Transverse colon (tissue), 4 donors: ENCODE results near the gene CSNK2A1. TPM values are rescaled to one million over a fixed set of nuclear protein-coding genes. Genes with fewer than 3 reads are reported as not detected.

Source experiments
- DNase-seq: peaks from one replicate; pipeline ENCODE4 v3.0.0-alpha.2; 2019
- H3K27ac ChIP-seq, 4 donors: fragments of 200-600 bp; sonication (generic); 2 replicates each; pipeline ENCODE4 v1.5.1; 2016 to 2018; ENCODE audit warnings: inconsistent platforms in 4 of 4
- H3K27me3 ChIP-seq: fragments of 200-600 bp; sonication (generic); 2 replicates; pipeline ENCODE4 v1.5.1; 2017; ENCODE audit warnings: inconsistent platforms
- H3K36me3 ChIP-seq, 4 donors: fragments of 200-600 bp; sonication (generic); 2 replicates each; pipeline ENCODE4 v1.5.1; 2017 to 2019; ENCODE audit warnings: inconsistent platforms in 4 of 4
- H3K4me1 ChIP-seq, 4 donors: fragments of 200-600 bp; sonication (generic); 2 replicates each; pipeline ENCODE4 v1.5.1; 2017 to 2020; ENCODE audit warnings: inconsistent platforms in 4 of 4
- H3K4me3 ChIP-seq, 4 donors: fragments of 200-600 bp; sonication (generic); 1 replicate in 1 of 4; 2 replicates in 3 of 4; pipeline versions ENCODE4 v1.5.1 to v1.6.1; 2017 to 2019; ENCODE audit warnings: inconsistent platforms in 4 of 4
- H3K9me3 ChIP-seq, 2 donors: fragments of 200-600 bp; sonication (generic); 2 replicates each; pipeline ENCODE4 v1.5.1; 2017 to 2019; ENCODE audit warnings: inconsistent platforms in 2 of 2
- CTCF ChIP-seq, 5 experiments: fragments of 200-600 bp in 3 of 5; fragments of 450-650 bp in 2 of 5; sonication (generic) in 3 of 5; IDR thresholded peaks; 1 replicate in 2 of 5; 2 replicates in 3 of 5; pipeline ENCODE4 v1.5.1; 2016 to 2017; ENCODE audit warnings: antibody characterized with exemption in 5 of 5, inconsistent platforms in 3 of 5, mild to moderate bottlenecking in 2 of 5, moderate library complexity in 1 of 5
- EP300 ChIP-seq: sonication (generic); formaldehyde crosslinking; IDR thresholded peaks from one replicate; pipeline ENCODE4 v1.6.1; 2017; ENCODE audit warnings: antibody characterized with exemption, low read depth
- POLR2A ChIP-seq: fragments of 450-650 bp; IDR thresholded peaks from one replicate; pipeline ENCODE4 v1.6.1; 2016; ENCODE audit warnings: antibody characterized with exemption, mild to moderate bottlenecking, moderate library complexity
- POLR2AphosphoS5 ChIP-seq, 3 donors: sonication (generic); formaldehyde crosslinking; IDR thresholded peaks; one replicate each; pipeline ENCODE4 v1.6.1; 2016; ENCODE audit warnings: antibody characterized with exemption in 3 of 3
- WGBS, 2 donors: methylation state at CpG; one replicate each; pipeline ENCODE4 v1.1.5; 2018; ENCODE audit warnings: low coverage in 1 of 2; 5-methylcytosine and 5-hydroxymethylcytosine counted together
- in situ Hi-C, 4 donors: fragments of 200-750 bp; cut with MboI; loops; one replicate each; pipeline versions ENCODE4 v1.15.0 to v1.15.1; 2017; ENCODE audit warnings: low sequenced_read_pairs in 3 of 4, low pct_ligation_motif_present in 1 of 4, low pct_unique_long_range_greater_than_20kb in 1 of 4
- intact Hi-C: fragments of 100-400 bp; cut with DNase I; formaldehyde crosslinking; loops from one replicate; pipeline ENCODE4 v1.15.1; 2023; ENCODE audit warnings: low total_unique reads
- total RNA-seq, 4 donors: library from RNA; depleted of rRNA; stranded (reverse); fragments of >200 nt; gene quantifications; one replicate each; pipeline ENCODE4 v1.1.0, GENCODE V29; 2016

The CSNK2A1 gene
- total RNA-seq, 4 donors from 2014 or later: 76.7 to 100 (median 82.6) TPM

GRCh38 chr20:519999-520398 lies 23.6 kb downstream of the CSNK2A1 start:
- H3K4me1 ChIP-seq: peaks cover 0 to 12% (median 5%) of the 10 kb centered on the region in 4 donors
- in situ Hi-C loops (no loop called here), intact Hi-C loops (no loop called here)
- TF ChIP-seq POLR2A (no peak), POLR2AphosphoS5 (IDR thresholded peaks at IDR 0.05) (no peak), EP300 (no peak), CTCF (IDR thresholded peaks at IDR 0.05) (no peak)
- H3K27ac ChIP-seq: no peak overlapping the region
- peaks cover 7 to 12% of the 10 kb centered on the region in 2 donors for H3K9me3 ChIP-seq
- H3K36me3 ChIP-seq: peaks cover 0 to 26% (median 8%) of the 10 kb centered on the region in 4 donors
- no peak for DNase-seq
- H3K4me3 ChIP-seq: no peak overlapping the region
- no peaks in the 10 kb centered on the region for H3K27me3 ChIP-seq

DNA sequence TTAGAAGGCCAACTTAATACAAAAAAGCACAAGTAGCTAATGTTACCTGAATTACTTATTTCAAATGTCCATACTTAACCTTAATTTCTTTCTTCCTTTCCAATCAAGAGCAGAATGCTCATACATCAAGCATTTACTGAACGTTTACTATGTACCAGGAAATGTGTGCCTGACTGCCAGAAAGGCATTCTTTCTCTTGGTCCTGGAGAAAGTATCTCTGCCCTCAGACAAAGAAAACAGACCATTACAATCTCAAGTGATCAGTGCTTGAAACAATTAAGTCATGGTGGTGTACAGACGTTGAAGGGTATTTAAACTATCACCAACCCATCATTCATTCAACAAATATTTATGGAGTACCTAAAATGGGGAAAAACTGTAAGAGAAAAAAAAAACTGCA lies 26.4 kb downstream of the CSNK2A1 start:
- Histone ChIP-seq H3K9me3 (peaks cover 7 to 12% of the 10 kb centered on the region in 2 donors), H3K36me3 (peaks cover 0 to 14% (median 6%) of the 10 kb centered on the region in 4 donors), H3K4me1 (peaks cover 0 to 18% (median 8%) of the 10 kb centered on the region in 4 donors), H3K4me3 (no peak overlapping the region), H3K27ac (no peak overlapping the region), H3K27me3 (no peaks in the 10 kb centered on the region)
- intact Hi-C loops (no loop called here), in situ Hi-C loops (no loop called here)
- no peak for DNase-seq
- 13 to 20% methylated on average over 2 of the region's 2 CpGs for WGBS, 2 donors
- TF ChIP-seq CTCF (IDR thresholded peaks at IDR 0.05): no peak
- no peak for TF ChIP-seq EP300

DNA sequence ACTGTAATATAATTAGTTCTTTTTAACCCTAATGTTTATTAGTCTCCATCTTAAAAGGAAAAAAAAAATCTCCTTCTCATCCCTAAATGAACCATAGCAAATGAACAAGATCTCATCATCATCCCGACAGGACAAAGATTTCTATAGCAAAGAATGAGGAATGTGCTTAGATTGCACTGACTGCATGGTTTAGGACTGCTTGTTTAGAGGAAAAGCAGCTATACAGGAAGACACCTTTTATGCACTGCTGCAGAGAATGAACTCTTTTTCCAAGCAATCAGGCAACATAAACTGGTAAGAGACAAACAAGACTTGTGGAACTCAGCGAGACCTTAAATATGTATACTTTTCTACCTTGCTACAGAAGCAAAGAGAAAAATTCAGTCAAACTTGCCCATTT lies 26.8 kb downstream of the CSNK2A1 start:
- H3K4me1 ChIP-seq: peaks cover 0 to 22% (median 8%) of the 10 kb centered on the region in 4 donors
- 69 to 75% methylated on average over 2 of the region's 2 CpGs for WGBS, 2 donors
- in situ Hi-C loops (no loop called here), intact Hi-C loops (no loop called here)
- TF ChIP-seq CTCF (IDR thresholded peaks at IDR 0.05) (no peak), POLR2A (no peak), POLR2AphosphoS5 (IDR thresholded peaks at IDR 0.05) (no peak), EP300 (no peak)
- no peak for DNase-seq
- H3K36me3 ChIP-seq: peaks cover 0 to 12% (median 5%) of the 10 kb centered on the region in 4 donors
- no peaks in the 10 kb centered on the region for H3K27me3 ChIP-seq
- no peak overlapping the region for H3K4me3 ChIP-seq
- peaks cover 7 to 12% of the 10 kb centered on the region in 2 donors for H3K9me3 ChIP-seq
- no peak overlapping the region for H3K27ac ChIP-seq

- no peak for DNase-seq
- H3K27ac ChIP-seq: no peak overlapping the region
- 80 to 98% methylated on average over 3 of the region's 3 CpGs for WGBS, 2 donors
- in situ Hi-C loops (no loop called here), intact Hi-C loops (no loop called here)
- peaks cover 4 to 33% (median 13%) of the 10 kb centered on the region in 4 donors for H3K4me1 ChIP-seq
- no peak for TF ChIP-seq POLR2A
- TF ChIP-seq EP300: no peak
- no peak for TF ChIP-seq CTCF (IDR thresholded peaks at IDR 0.05)
- no peak for TF ChIP-seq POLR2AphosphoS5 (IDR thresholded peaks at IDR 0.05)
- H3K36me3 ChIP-seq: peaks cover 0 to 12% (median 4%) of the 10 kb centered on the region in 4 donors
- peaks cover 4 to 11% of the 10 kb centered on the region in 2 donors for H3K9me3 ChIP-seq
- H3K4me3 ChIP-seq: no peak overlapping the region
- H3K27me3 ChIP-seq: no peaks in the 10 kb centered on the region
Observed at GRCh38 chr20:515696-516095, 27.9 kb downstream of the CSNK2A1 start.
